Endothelial cell of umbilical vein (primary cell): Measurements from ENCODE around the gene CLDND2.

Experiments
- EZH2 ChIP-seq: IDR thresholded peaks from 2 replicates; pipeline ENCODE4 v1.6.1; 2012; ENCODE audit warnings: borderline replicate concordance, low read depth, mild to moderate bottlenecking, moderate library complexity, low read length, inconsistent platforms; ENCODE audit not compliant: severe bottlenecking
- MYC ChIP-seq: IDR thresholded peaks from one replicate; pipeline ENCODE4 v1.6.1; 2011; ENCODE audit warnings: mild to moderate bottlenecking, low read depth, low read length
- POLR2A ChIP-seq: IDR thresholded peaks from 2 replicates; pipeline ENCODE4 v1.6.1; 2012; ENCODE audit warnings: low read depth, mild to moderate bottlenecking, control low read depth, low read length
- POLR2AphosphoS5 ChIP-seq: IDR thresholded peaks from 2 replicates; pipeline ENCODE4 v1.6.1; 2012; ENCODE audit warnings: low read depth, mild to moderate bottlenecking, control low read depth, low read length, moderate library complexity; ENCODE audit not compliant: insufficient read depth
- TF ChIP-seq, protein P1 (sequence below), 2 donors: IDR thresholded peaks; 1 replicate in 1 of 2; 2 replicates in 1 of 2; pipeline ENCODE4 v1.5.1; 2011; ENCODE audit warnings: low read length in 2 of 2, mild to moderate bottlenecking in 2 of 2, moderate library complexity in 2 of 2, control low read depth in 1 of 2, inconsistent platforms in 1 of 2, low read depth in 1 of 2; ENCODE audit not compliant: insufficient read depth in 1 of 2; ENCODE audit errors: extremely low read depth in 1 of 2

- no peak for TF ChIP-seq EZH2
- TF ChIP-seq, protein P1, sequence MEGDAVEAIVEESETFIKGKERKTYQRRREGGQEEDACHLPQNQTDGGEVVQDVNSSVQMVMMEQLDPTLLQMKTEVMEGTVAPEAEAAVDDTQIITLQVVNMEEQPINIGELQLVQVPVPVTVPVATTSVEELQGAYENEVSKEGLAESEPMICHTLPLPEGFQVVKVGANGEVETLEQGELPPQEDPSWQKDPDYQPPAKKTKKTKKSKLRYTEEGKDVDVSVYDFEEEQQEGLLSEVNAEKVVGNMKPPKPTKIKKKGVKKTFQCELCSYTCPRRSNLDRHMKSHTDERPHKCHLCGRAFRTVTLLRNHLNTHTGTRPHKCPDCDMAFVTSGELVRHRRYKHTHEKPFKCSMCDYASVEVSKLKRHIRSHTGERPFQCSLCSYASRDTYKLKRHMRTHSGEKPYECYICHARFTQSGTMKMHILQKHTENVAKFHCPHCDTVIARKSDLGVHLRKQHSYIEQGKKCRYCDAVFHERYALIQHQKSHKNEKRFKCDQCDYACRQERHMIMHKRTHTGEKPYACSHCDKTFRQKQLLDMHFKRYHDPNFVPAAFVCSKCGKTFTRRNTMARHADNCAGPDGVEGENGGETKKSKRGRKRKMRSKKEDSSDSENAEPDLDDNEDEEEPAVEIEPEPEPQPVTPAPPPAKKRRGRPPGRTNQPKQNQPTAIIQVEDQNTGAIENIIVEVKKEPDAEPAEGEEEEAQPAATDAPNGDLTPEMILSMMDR (IDR thresholded peaks at IDR 0.05; ENCODE audit: extremely low read depth in 1 of 2, insufficient read depth in 1 of 2, low read depth in 1 of 2, low read length in 2 of 2) = no peak
- TF ChIP-seq POLR2AphosphoS5 = no peak
- TF ChIP-seq POLR2A = no peak
- TF ChIP-seq MYC = no peak
Measured at GRCh38 chr19:51392701-51393100, 23.9 kb upstream of the CLDND2 start.
